HG03442 (cell line): ENCODE measurements around the gene USP12.

Experiments
- ATAC-seq: cut with Tn5 transposase; IDR thresholded peaks from one replicate; pipeline ENCODE4 v1.9.1; 2021; ENCODE audit warnings: mild to moderate bottlenecking, moderate library complexity; ENCODE audit not compliant: unreplicated experiment

USP12 gene

GRCh38 chr13:27186295-27186694 lies 14.7 kb upstream of the USP12 start:
- no peak for ATAC-seq

- ATAC-seq = no peak
These were observed 12.0 kb upstream of the USP12 start for GRCh38 chr13:27183561-27184147.

- ATAC-seq = no peak
These were observed 11.4 kb upstream of the USP12 start for GRCh38 chr13:27182844-27183497.

- ATAC-seq = no peak
These were observed 10.4 kb upstream of the USP12 start for GRCh38 chr13:27182054-27182453.

GRCh38 chr13:27177852-27178251 lies 6.2 kb upstream of the USP12 start:
- no peak for ATAC-seq

GRCh38 chr13:27176470-27177410 lies 5.1 kb upstream of the USP12 start:
- ATAC-seq = no peak

- no peak for ATAC-seq
These were observed 3.3 kb upstream of the USP12 start for GRCh38 chr13:27174766-27175455.

- ATAC-seq = no peak
These were observed 858 bp upstream of the USP12 start for GRCh38 chr13:27172495-27172842.

GRCh38 chr13:27171827-27172494 lies 350 bp upstream of the USP12 start:
- peak; percentile 68 for ATAC-seq

- peak; percentile 2 for ATAC-seq
These were observed 931 bp downstream of the USP12 start for GRCh38 chr13:27170516-27171243.

- no peak for ATAC-seq
These were observed 1.4 kb downstream of the USP12 start for GRCh38 chr13:27170221-27170515.

- ATAC-seq = no peak
These were observed 2.5 kb downstream of the USP12 start for GRCh38 chr13:27168906-27169657.

- no peak for ATAC-seq
These were observed 3.5 kb downstream of the USP12 start for GRCh38 chr13:27168086-27168485.

- ATAC-seq = no peak
These were observed 5.3 kb downstream of the USP12 start for GRCh38 chr13:27166313-27166712.

GRCh38 chr13:27161980-27162379 lies 9.6 kb downstream of the USP12 start:
- ATAC-seq = no peak

- no peak for ATAC-seq
These were observed 10.2 kb downstream of the USP12 start for GRCh38 chr13:27161423-27161822.

- ATAC-seq = no peak
These were observed 10.8 kb downstream of the USP12 start for GRCh38 chr13:27160657-27161295.

- ATAC-seq = no peak
These were observed 11.6 kb downstream of the USP12 start for GRCh38 chr13:27159806-27160563.
